ENCODE data around the gene ZDHHC17. TPM values are rescaled to one million over a fixed set of nuclear protein-coding genes. Genes with fewer than 3 reads are reported as not detected.
A peak's percentile ranks its signal among the peaks of the same experiment; 100 is the strongest.

The ZDHHC17 gene
- total and polyA plus RNA-seq, 4 donors: 5.4 to 52.2 (median 35.1) TPM

- H3K27ac ChIP-seq (ENCODE audit: low read depth in 1 of 2, low read length in 2 of 2): no peak overlapping the region
- ATAC-seq (ENCODE audit: low FRiP score): no peak
- H3K27me3 ChIP-seq (ENCODE audit: control insufficient read depth in 1 of 2, insufficient read depth in 2 of 2, low read length in 1 of 2): no peaks in the 10 kb centered on the region
- 85 to 88% methylated on average over 9 of the region's 9 CpGs for WGBS, 2 donors
- H3K36me3 ChIP-seq (ENCODE audit: control insufficient read depth in 1 of 2, insufficient read depth in 2 of 2, low read length in 1 of 2): no peaks in the 10 kb centered on the region
- no peak overlapping the region for H3K4me3 ChIP-seq (ENCODE audit: low read length in 2 of 2)
- no peaks in the 10 kb centered on the region for H3K9me3 ChIP-seq (ENCODE audit: control insufficient read depth, low read length)
- intact Hi-C loops (cut with DNase I): no loop called here
- no peak for DNase-seq
- H3K4me1 ChIP-seq (ENCODE audit: control insufficient read depth in 1 of 2, insufficient read depth in 2 of 2, low read length in 2 of 2): no peaks in the 10 kb centered on the region
Measured at GRCh38 chr12:76755829-76756379, 8.0 kb upstream of the ZDHHC17 start.

DNA sequence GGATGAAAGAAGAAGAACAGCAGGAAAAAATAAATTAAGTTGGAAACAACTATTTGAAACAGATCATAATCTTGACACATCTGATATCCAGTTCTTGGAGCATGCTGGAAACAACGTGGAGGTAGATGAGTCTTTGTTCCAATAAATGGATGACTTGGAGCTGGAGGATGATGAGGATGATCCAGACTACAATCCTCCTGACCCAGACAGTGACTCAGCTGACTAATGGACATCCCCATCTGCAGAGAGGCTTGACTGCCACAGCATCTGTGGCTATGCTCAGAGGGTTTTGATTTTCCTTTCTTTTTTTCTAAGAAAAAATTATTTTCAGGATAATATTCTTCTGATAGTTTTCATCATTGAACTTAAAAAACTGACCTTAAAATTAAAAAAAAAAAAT is 6.2 kb upstream of the ZDHHC17 start:
- intact Hi-C loops (cut with DNase I): no loop called here
- Histone ChIP-seq H3K4me1 (ENCODE audit: control insufficient read depth in 1 of 2, insufficient read depth in 2 of 2, low read length in 2 of 2) (no peaks in the 10 kb centered on the region), H3K4me3 (ENCODE audit: low read length in 2 of 2) (no peak overlapping the region), H3K36me3 (ENCODE audit: control insufficient read depth in 1 of 2, insufficient read depth in 2 of 2, low read length in 1 of 2) (no peaks in the 10 kb centered on the region), H3K9me3 (ENCODE audit: control insufficient read depth, low read length) (no peaks in the 10 kb centered on the region), H3K27ac (ENCODE audit: low read depth in 1 of 2, low read length in 2 of 2) (no peak overlapping the region), H3K27me3 (ENCODE audit: control insufficient read depth in 1 of 2, insufficient read depth in 2 of 2, low read length in 1 of 2) (no peaks in the 10 kb centered on the region)
- ATAC-seq (ENCODE audit: low FRiP score) (no peak), DNase-seq (no peak)
- WGBS, 2 donors: 38 to 59% methylated on average over 1 of the region's 1 CpG

DNA sequence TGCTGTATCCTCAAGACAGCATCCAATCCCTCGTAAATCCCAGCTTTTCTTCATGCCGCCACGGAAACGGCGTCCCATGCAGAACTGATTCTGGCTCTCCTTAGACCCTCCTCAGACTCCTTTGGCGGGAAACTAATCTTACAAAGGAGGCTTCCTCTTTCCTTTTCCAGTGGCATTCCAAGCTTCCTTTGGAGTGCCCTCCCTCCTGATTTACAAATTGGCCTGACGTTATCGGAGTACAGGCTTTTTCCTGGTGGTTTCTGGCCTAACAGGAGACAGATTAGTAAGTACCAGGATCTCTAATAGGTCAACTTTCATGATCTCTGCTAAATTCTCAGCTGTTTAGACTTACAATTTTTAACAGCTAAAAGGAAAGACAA is 1.3 kb upstream of the ZDHHC17 start:
- H3K4me1 ChIP-seq (ENCODE audit: control insufficient read depth in 1 of 2, insufficient read depth in 2 of 2, low read length in 2 of 2): peaks cover 0 to 2% of the 10 kb centered on the region in 2 donors
- intact Hi-C loops (cut with DNase I): loop anchor here in 1 of 2 donors (10.0 kb wide), 1 partner anchor 678 kb away; the partner anchor contains the start of gene NAP1L1
- no peaks in the 10 kb centered on the region for H3K36me3 ChIP-seq (ENCODE audit: control insufficient read depth in 1 of 2, insufficient read depth in 2 of 2, low read length in 1 of 2)
- ATAC-seq (ENCODE audit: low FRiP score) (no peak), DNase-seq (no peak)
- 83 to 87% methylated on average over 8 of the region's 8 CpGs for WGBS, 2 donors
- H3K27me3 ChIP-seq (ENCODE audit: control insufficient read depth in 1 of 2, insufficient read depth in 2 of 2, low read length in 1 of 2): no peaks in the 10 kb centered on the region
- H3K9me3 ChIP-seq (ENCODE audit: control insufficient read depth, low read length): no peaks in the 10 kb centered on the region
- no peak overlapping the region for H3K27ac ChIP-seq (ENCODE audit: low read depth in 1 of 2, low read length in 2 of 2)
- H3K4me3 ChIP-seq (ENCODE audit: low read length in 2 of 2): no peak overlapping the region

- 4 to 6% methylated on average over 9 of the region's 9 CpGs for WGBS, 2 donors
- Histone ChIP-seq H3K27ac (ENCODE audit: low read depth in 1 of 2, low read length in 2 of 2) (peak overlapping the region; percentile 62 to 87), H3K4me3 (ENCODE audit: low read length in 2 of 2) (peak overlapping the region; percentile 68 to 76), H3K36me3 (ENCODE audit: control insufficient read depth in 1 of 2, insufficient read depth in 2 of 2, low read length in 1 of 2) (no peaks in the 10 kb centered on the region), H3K4me1 (ENCODE audit: control insufficient read depth in 1 of 2, insufficient read depth in 2 of 2, low read length in 2 of 2) (peaks cover 0 to 2% of the 10 kb centered on the region in 2 donors), H3K9me3 (ENCODE audit: control insufficient read depth, low read length) (no peaks in the 10 kb centered on the region), H3K27me3 (ENCODE audit: control insufficient read depth in 1 of 2, insufficient read depth in 2 of 2, low read length in 1 of 2) (no peaks in the 10 kb centered on the region)
- DNase-seq (no peak), ATAC-seq (ENCODE audit: low FRiP score) (no peak)
- intact Hi-C loops (cut with DNase I): loop anchor here (2.0 to 10.0 kb wide), 2 partner anchors 20 to 680 kb away; partner anchors contain the start of gene NAP1L1 (in 1 of the 2)
Measured at GRCh38 chr12:76764856-76765255, 941 bp downstream of the ZDHHC17 start.

DNA sequence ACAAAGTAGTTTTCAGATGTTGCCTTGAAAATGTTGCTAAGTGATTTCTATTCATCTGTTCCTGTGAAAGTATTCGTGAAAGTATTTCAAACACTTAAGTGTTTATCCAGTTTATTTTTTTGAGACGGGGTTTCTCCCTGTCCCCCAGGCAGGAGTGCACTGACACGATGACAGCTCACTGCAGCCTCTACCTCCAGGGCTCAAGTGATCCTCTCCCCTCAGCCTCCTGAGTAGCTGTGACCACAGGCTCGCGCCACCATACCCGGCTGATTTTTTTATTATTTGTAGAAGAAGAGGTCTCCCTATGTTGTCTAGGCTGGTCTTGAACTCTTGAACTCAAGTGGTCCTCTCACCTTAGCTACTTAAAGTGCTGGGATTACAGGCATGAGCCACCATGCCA is 1.7 kb downstream of the ZDHHC17 start:
- H3K36me3 ChIP-seq (ENCODE audit: control insufficient read depth in 1 of 2, insufficient read depth in 2 of 2, low read length in 1 of 2): no peaks in the 10 kb centered on the region
- ATAC-seq (ENCODE audit: low FRiP score): no peak
- no peak for DNase-seq
- WGBS, 2 donors: 67 to 70% methylated on average over 6 of the region's 6 CpGs
- H3K27ac ChIP-seq (ENCODE audit: low read depth in 1 of 2, low read length in 2 of 2): no peak overlapping the region
- H3K4me1 ChIP-seq (ENCODE audit: control insufficient read depth in 1 of 2, insufficient read depth in 2 of 2, low read length in 2 of 2): peaks cover 0 to 2% of the 10 kb centered on the region in 2 donors
- H3K27me3 ChIP-seq (ENCODE audit: control insufficient read depth in 1 of 2, insufficient read depth in 2 of 2, low read length in 1 of 2): no peaks in the 10 kb centered on the region
- H3K4me3 ChIP-seq (ENCODE audit: low read length in 2 of 2): peak overlapping the region in 1 of 2 donors; percentile 76
- intact Hi-C loops (cut with DNase I): loop anchor here (2.0 to 10.0 kb wide), 2 partner anchors 19 to 681 kb away; partner anchors contain the start of gene NAP1L1 (in 1 of the 2)
- no peaks in the 10 kb centered on the region for H3K9me3 ChIP-seq (ENCODE audit: control insufficient read depth, low read length)

- WGBS, 2 donors: 83 to 90% methylated on average over 4 of the region's 4 CpGs
- H3K27ac ChIP-seq (ENCODE audit: low read depth in 1 of 2, low read length in 2 of 2): no peak overlapping the region
- intact Hi-C loops (cut with DNase I): loop anchor here in 1 of 2 donors (10.0 kb wide), 1 partner anchor 681 kb away; the partner anchor contains the start of gene NAP1L1
Measured at GRCh38 chr12:76766161-76766560, 2.2 kb downstream of the ZDHHC17 start.

GRCh38 chr12:76768576-76768975 is 4.7 kb downstream of the ZDHHC17 start:
- H3K4me1 ChIP-seq (ENCODE audit: control insufficient read depth in 1 of 2, insufficient read depth in 2 of 2, low read length in 2 of 2): peaks cover 0 to 2% of the 10 kb centered on the region in 2 donors
- 72 to 81% methylated on average over 3 of the region's 3 CpGs for WGBS, 2 donors

More at GRCh38 chr12:76766161-76766560, 2.2 kb downstream of the ZDHHC17 start:
- no peaks in the 10 kb centered on the region for H3K27me3 ChIP-seq (ENCODE audit: control insufficient read depth in 1 of 2, insufficient read depth in 2 of 2, low read length in 1 of 2)
- peaks cover 0 to 2% of the 10 kb centered on the region in 2 donors for H3K4me1 ChIP-seq (ENCODE audit: control insufficient read depth in 1 of 2, insufficient read depth in 2 of 2, low read length in 2 of 2)
- DNase-seq (no peak), ATAC-seq (ENCODE audit: low FRiP score) (no peak)
- no peaks in the 10 kb centered on the region for H3K36me3 ChIP-seq (ENCODE audit: control insufficient read depth in 1 of 2, insufficient read depth in 2 of 2, low read length in 1 of 2)
- no peak overlapping the region for H3K4me3 ChIP-seq (ENCODE audit: low read length in 2 of 2)
- no peaks in the 10 kb centered on the region for H3K9me3 ChIP-seq (ENCODE audit: control insufficient read depth, low read length)

GRCh38 chr12:76777765-76778216 is 13.9 kb downstream of the ZDHHC17 start:
- H3K4me3 ChIP-seq (ENCODE audit: low read length in 2 of 2): no peak overlapping the region
- intact Hi-C loops (cut with DNase I): no loop called here
- WGBS, 2 donors: 86 to 87% methylated on average over 5 of the region's 5 CpGs
- no peaks in the 10 kb centered on the region for H3K36me3 ChIP-seq (ENCODE audit: control insufficient read depth in 1 of 2, insufficient read depth in 2 of 2, low read length in 1 of 2)
- peaks cover 6 to 8% of the 10 kb centered on the region in 2 donors for H3K4me1 ChIP-seq (ENCODE audit: control insufficient read depth in 1 of 2, insufficient read depth in 2 of 2, low read length in 2 of 2)
- no peak overlapping the region for H3K27ac ChIP-seq (ENCODE audit: low read depth in 1 of 2, low read length in 2 of 2)
- DNase-seq (no peak), ATAC-seq (ENCODE audit: low FRiP score) (no peak)
- H3K27me3 ChIP-seq (ENCODE audit: control insufficient read depth in 1 of 2, insufficient read depth in 2 of 2, low read length in 1 of 2): no peaks in the 10 kb centered on the region
- H3K9me3 ChIP-seq (ENCODE audit: control insufficient read depth, low read length): no peaks in the 10 kb centered on the region

More at GRCh38 chr12:76768576-76768975, 4.7 kb downstream of the ZDHHC17 start:
- H3K4me3 ChIP-seq (ENCODE audit: low read length in 2 of 2): no peak overlapping the region
- no peaks in the 10 kb centered on the region for H3K27me3 ChIP-seq (ENCODE audit: control insufficient read depth in 1 of 2, insufficient read depth in 2 of 2, low read length in 1 of 2)
- intact Hi-C loops (cut with DNase I): loop anchor here in 1 of 2 donors (10.0 kb wide), 1 partner anchor 684 kb away; the partner anchor contains the start of gene NAP1L1
- no peak for DNase-seq
- no peaks in the 10 kb centered on the region for H3K9me3 ChIP-seq (ENCODE audit: control insufficient read depth, low read length)
- no peak for ATAC-seq (ENCODE audit: low FRiP score)
- H3K27ac ChIP-seq (ENCODE audit: low read depth in 1 of 2, low read length in 2 of 2): no peak overlapping the region
- no peaks in the 10 kb centered on the region for H3K36me3 ChIP-seq (ENCODE audit: control insufficient read depth in 1 of 2, insufficient read depth in 2 of 2, low read length in 1 of 2)

GRCh38 chr12:76778364-76778763 is 14.4 kb downstream of the ZDHHC17 start:
- no peaks in the 10 kb centered on the region for H3K27me3 ChIP-seq (ENCODE audit: control insufficient read depth in 1 of 2, insufficient read depth in 2 of 2, low read length in 1 of 2)
- peaks cover 6 to 8% of the 10 kb centered on the region in 2 donors for H3K4me1 ChIP-seq (ENCODE audit: control insufficient read depth in 1 of 2, insufficient read depth in 2 of 2, low read length in 2 of 2)
- ATAC-seq (ENCODE audit: low FRiP score): no peak

More at GRCh38 chr12:76778364-76778763, 14.4 kb downstream of the ZDHHC17 start:
- Histone ChIP-seq H3K27ac (ENCODE audit: low read depth in 1 of 2, low read length in 2 of 2) (no peak overlapping the region), H3K9me3 (ENCODE audit: control insufficient read depth, low read length) (no peaks in the 10 kb centered on the region), H3K4me3 (ENCODE audit: low read length in 2 of 2) (no peak overlapping the region), H3K36me3 (ENCODE audit: control insufficient read depth in 1 of 2, insufficient read depth in 2 of 2, low read length in 1 of 2) (no peaks in the 10 kb centered on the region)
- intact Hi-C loops (cut with DNase I): no loop called here
- no peak for DNase-seq
- 62 to 72% methylated on average over 5 of the region's 5 CpGs for WGBS, 2 donors
